HUES48 (cell line): Measurements from ENCODE around the gene SBK2.
A peak's percentile ranks its signal among the peaks of the same experiment; 100 is the strongest.

Experiments
- H3K27ac ChIP-seq: one replicate; pipeline ENCODE4 v1.7.0; 2013; ENCODE audit warnings: low read depth, low read length, inconsistent platforms
- H3K27me3 ChIP-seq: 2 replicates; pipeline ENCODE4 v1.6.1; 2013; ENCODE audit warnings: mild to moderate bottlenecking, low read length; ENCODE audit not compliant: control insufficient read depth, insufficient read depth
- H3K36me3 ChIP-seq: 2 replicates; pipeline ENCODE4 v1.6.1; 2013; ENCODE audit warnings: low read length; ENCODE audit not compliant: control insufficient read depth, insufficient read depth
- H3K4me1 ChIP-seq: 2 replicates; pipeline ENCODE4 v1.6.1; 2013; ENCODE audit warnings: mild to moderate bottlenecking, low read length; ENCODE audit not compliant: control insufficient read depth, insufficient read depth
- H3K4me3 ChIP-seq: 2 replicates; pipeline ENCODE4 v1.5.1; 2013; ENCODE audit warnings: mild to moderate bottlenecking, low read depth, low read length
- H3K9ac ChIP-seq: 2 replicates; pipeline ENCODE4 v1.6.1; 2013; ENCODE audit warnings: mild to moderate bottlenecking, low read depth, low read length, moderate library complexity
- H3K9me3 ChIP-seq: 2 replicates; pipeline ENCODE4 v1.6.1; 2013; ENCODE audit warnings: low read length; ENCODE audit not compliant: control insufficient read depth, insufficient read depth

SBK2 gene

GRCh38 chr19:55544014-55544413 lies 7.1 kb upstream of the SBK2 start:
- Histone ChIP-seq H3K4me3 (no peak overlapping the region), H3K27me3 (no peaks in the 10 kb centered on the region), H3K9me3 (no peaks in the 10 kb centered on the region), H3K27ac (no peak overlapping the region), H3K9ac (no peak overlapping the region), H3K4me1 (peaks cover 4% of the 10 kb centered on the region; the same call in 1 of the 2 replicates), H3K36me3 (no peaks in the 10 kb centered on the region)

GRCh38 chr19:55543567-55543966 lies 6.6 kb upstream of the SBK2 start:
- no peak overlapping the region for H3K9ac ChIP-seq
- H3K27me3 ChIP-seq = no peaks in the 10 kb centered on the region
- no peak overlapping the region for H3K27ac ChIP-seq
- no peak overlapping the region for H3K4me3 ChIP-seq
- peaks cover 4% of the 10 kb centered on the region; the same call in 1 of the 2 replicates for H3K4me1 ChIP-seq
- no peaks in the 10 kb centered on the region for H3K9me3 ChIP-seq
- H3K36me3 ChIP-seq = no peaks in the 10 kb centered on the region

- Histone ChIP-seq H3K36me3 (no peaks in the 10 kb centered on the region), H3K4me1 (peaks cover 8% of the 10 kb centered on the region), H3K4me3 (no peak overlapping the region), H3K27ac (no peak overlapping the region), H3K9me3 (no peaks in the 10 kb centered on the region), H3K9ac (no peak overlapping the region), H3K27me3 (no peaks in the 10 kb centered on the region)
These were observed 5.4 kb upstream of the SBK2 start for GRCh38 chr19:55542292-55542855.

GRCh38 chr19:55541091-55541490 lies 4.2 kb upstream of the SBK2 start:
- no peaks in the 10 kb centered on the region for H3K36me3 ChIP-seq
- no peaks in the 10 kb centered on the region for H3K9me3 ChIP-seq
- no peaks in the 10 kb centered on the region for H3K27me3 ChIP-seq
- no peak overlapping the region for H3K9ac ChIP-seq
- no peak overlapping the region for H3K4me3 ChIP-seq
- H3K4me1 ChIP-seq = peaks cover 4% of the 10 kb centered on the region
- no peak overlapping the region for H3K27ac ChIP-seq

- no peak overlapping the region for H3K27ac ChIP-seq
- no peak overlapping the region for H3K4me3 ChIP-seq
- no peaks in the 10 kb centered on the region for H3K9me3 ChIP-seq
These were observed 3.7 kb upstream of the SBK2 start for GRCh38 chr19:55540619-55541018.

GRCh38 chr19:55539090-55539984 lies 2.4 kb upstream of the SBK2 start:
- peaks cover 4% of the 10 kb centered on the region for H3K4me1 ChIP-seq
- H3K36me3 ChIP-seq = no peaks in the 10 kb centered on the region
- H3K9ac ChIP-seq = no peak overlapping the region
- no peak overlapping the region for H3K4me3 ChIP-seq
- H3K9me3 ChIP-seq = no peaks in the 10 kb centered on the region
- no peaks in the 10 kb centered on the region for H3K27me3 ChIP-seq
- peak overlapping the region; percentile 3 for H3K27ac ChIP-seq

More at GRCh38 chr19:55540619-55541018, 3.7 kb upstream of the SBK2 start:
- Histone ChIP-seq H3K9ac (no peak overlapping the region), H3K36me3 (no peaks in the 10 kb centered on the region), H3K4me1 (peaks cover 4% of the 10 kb centered on the region), H3K27me3 (no peaks in the 10 kb centered on the region)

- Histone ChIP-seq H3K27ac (peak overlapping the region; percentile 76), H3K4me3 (no peak overlapping the region), H3K9ac (no peak overlapping the region), H3K27me3 (no peaks in the 10 kb centered on the region), H3K9me3 (no peaks in the 10 kb centered on the region), H3K4me1 (peaks cover 4% of the 10 kb centered on the region), H3K36me3 (no peaks in the 10 kb centered on the region)
These were observed 1.2 kb upstream of the SBK2 start for GRCh38 chr19:55538132-55538531.

- H3K9ac ChIP-seq = no peak overlapping the region
- H3K4me3 ChIP-seq = no peak overlapping the region
- no peaks in the 10 kb centered on the region for H3K9me3 ChIP-seq
- H3K4me1 ChIP-seq = peaks cover 4% of the 10 kb centered on the region
- H3K27ac ChIP-seq = peak overlapping the region; percentile 76
- H3K36me3 ChIP-seq = no peaks in the 10 kb centered on the region
- H3K27me3 ChIP-seq = no peaks in the 10 kb centered on the region
These were observed 793 bp upstream of the SBK2 start for GRCh38 chr19:55537741-55538111.

- H3K9ac ChIP-seq = no peak overlapping the region
- peaks cover 4% of the 10 kb centered on the region for H3K4me1 ChIP-seq
- no peak overlapping the region for H3K27ac ChIP-seq
- H3K27me3 ChIP-seq = no peaks in the 10 kb centered on the region
- no peaks in the 10 kb centered on the region for H3K36me3 ChIP-seq
- H3K9me3 ChIP-seq = no peaks in the 10 kb centered on the region
- H3K4me3 ChIP-seq = no peak overlapping the region
These were observed 567 bp downstream of the SBK2 start for GRCh38 chr19:55536366-55536765.

- H3K4me1 ChIP-seq = peaks cover 4% of the 10 kb centered on the region
- H3K36me3 ChIP-seq = no peaks in the 10 kb centered on the region
- H3K9ac ChIP-seq = no peak overlapping the region
- no peaks in the 10 kb centered on the region for H3K27me3 ChIP-seq
- no peaks in the 10 kb centered on the region for H3K9me3 ChIP-seq
- H3K27ac ChIP-seq = no peak overlapping the region
- H3K4me3 ChIP-seq = no peak overlapping the region
These were observed 975 bp downstream of the SBK2 start for GRCh38 chr19:55535965-55536350.

GRCh38 chr19:55535173-55535964 lies 1.6 kb downstream of the SBK2 start:
- Histone ChIP-seq H3K27me3 (no peaks in the 10 kb centered on the region), H3K27ac (no peak overlapping the region), H3K4me3 (no peak overlapping the region), H3K4me1 (peaks cover 4% of the 10 kb centered on the region), H3K9ac (no peak overlapping the region), H3K9me3 (no peaks in the 10 kb centered on the region), H3K36me3 (no peaks in the 10 kb centered on the region)
